Measurements from ENCODE around the gene LINGO4.
"Not testable (repeated sequence)": the region's sequence is repeated elsewhere in the genome, so short reads cannot be mapped to it uniquely, and the experiment has no call there.

DNA sequence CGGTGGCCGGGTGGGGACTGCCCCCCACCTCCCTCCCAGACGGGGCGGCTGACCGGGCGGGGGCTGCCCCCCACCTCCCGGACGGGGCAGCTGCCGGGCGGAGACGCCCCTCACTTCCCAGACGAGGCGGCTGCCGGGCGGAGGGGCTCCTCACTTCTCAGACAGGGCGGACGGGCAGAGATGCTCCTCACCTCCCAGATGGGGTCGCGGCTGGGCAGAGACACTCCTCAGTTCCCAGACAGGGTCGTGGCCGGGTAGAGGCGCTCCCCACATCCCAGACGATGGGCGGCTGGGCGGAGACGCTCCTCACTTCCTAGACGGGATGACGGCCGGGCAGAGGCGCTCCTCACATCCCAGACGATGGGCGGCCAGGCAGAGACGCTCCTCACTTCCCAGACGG is 35.9 kb downstream of the LINGO4 start:
- TF ChIP-seq, protein P1, sequence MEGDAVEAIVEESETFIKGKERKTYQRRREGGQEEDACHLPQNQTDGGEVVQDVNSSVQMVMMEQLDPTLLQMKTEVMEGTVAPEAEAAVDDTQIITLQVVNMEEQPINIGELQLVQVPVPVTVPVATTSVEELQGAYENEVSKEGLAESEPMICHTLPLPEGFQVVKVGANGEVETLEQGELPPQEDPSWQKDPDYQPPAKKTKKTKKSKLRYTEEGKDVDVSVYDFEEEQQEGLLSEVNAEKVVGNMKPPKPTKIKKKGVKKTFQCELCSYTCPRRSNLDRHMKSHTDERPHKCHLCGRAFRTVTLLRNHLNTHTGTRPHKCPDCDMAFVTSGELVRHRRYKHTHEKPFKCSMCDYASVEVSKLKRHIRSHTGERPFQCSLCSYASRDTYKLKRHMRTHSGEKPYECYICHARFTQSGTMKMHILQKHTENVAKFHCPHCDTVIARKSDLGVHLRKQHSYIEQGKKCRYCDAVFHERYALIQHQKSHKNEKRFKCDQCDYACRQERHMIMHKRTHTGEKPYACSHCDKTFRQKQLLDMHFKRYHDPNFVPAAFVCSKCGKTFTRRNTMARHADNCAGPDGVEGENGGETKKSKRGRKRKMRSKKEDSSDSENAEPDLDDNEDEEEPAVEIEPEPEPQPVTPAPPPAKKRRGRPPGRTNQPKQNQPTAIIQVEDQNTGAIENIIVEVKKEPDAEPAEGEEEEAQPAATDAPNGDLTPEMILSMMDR (IDR thresholded peaks at IDR 0.05): not testable (repeated sequence)
- not testable (repeated sequence) for TF ChIP-seq ZNF317 (CRISPR knock-in tag; IDR thresholded peaks at IDR 0.05; ENCODE audit: borderline replicate concordance, low read depth); FOXJ3 (CRISPR knock-in tag; IDR thresholded peaks at IDR 0.05; ENCODE audit: borderline replicate concordance); CREB1 (CRISPR knock-in tag; IDR thresholded peaks at IDR 0.05); ESRRA (CRISPR knock-in tag; IDR thresholded peaks at IDR 0.05; ENCODE audit: borderline replicate concordance); ZNF263 (CRISPR knock-in tag; IDR thresholded peaks at IDR 0.05; ENCODE audit: low read depth); CREM (CRISPR knock-in tag; IDR thresholded peaks at IDR 0.05); ZNF416 (CRISPR knock-in tag; IDR thresholded peaks at IDR 0.05)
- TF ChIP-seq, protein P2, sequence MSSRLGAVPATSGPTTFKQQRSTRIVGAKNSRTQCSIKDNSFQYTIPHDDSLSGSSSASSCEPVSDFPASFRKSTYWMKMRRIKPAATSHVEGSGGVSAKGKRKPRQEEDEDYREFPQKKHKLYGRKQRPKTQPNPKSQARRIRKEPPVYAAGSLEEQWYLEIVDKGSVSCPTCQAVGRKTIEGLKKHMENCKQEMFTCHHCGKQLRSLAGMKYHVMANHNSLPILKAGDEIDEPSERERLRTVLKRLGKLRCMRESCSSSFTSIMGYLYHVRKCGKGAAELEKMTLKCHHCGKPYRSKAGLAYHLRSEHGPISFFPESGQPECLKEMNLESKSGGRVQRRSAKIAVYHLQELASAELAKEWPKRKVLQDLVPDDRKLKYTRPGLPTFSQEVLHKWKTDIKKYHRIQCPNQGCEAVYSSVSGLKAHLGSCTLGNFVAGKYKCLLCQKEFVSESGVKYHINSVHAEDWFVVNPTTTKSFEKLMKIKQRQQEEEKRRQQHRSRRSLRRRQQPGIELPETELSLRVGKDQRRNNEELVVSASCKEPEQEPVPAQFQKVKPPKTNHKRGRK (CRISPR knock-in tag; IDR thresholded peaks at IDR 0.05; ENCODE audit: borderline replicate concordance): not testable (repeated sequence)
- TF ChIP-seq, protein P3, sequence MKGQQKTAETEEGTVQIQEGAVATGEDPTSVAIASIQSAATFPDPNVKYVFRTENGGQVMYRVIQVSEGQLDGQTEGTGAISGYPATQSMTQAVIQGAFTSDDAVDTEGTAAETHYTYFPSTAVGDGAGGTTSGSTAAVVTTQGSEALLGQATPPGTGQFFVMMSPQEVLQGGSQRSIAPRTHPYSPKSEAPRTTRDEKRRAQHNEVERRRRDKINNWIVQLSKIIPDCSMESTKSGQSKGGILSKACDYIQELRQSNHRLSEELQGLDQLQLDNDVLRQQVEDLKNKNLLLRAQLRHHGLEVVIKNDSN (CRISPR knock-in tag; IDR thresholded peaks at IDR 0.05): not testable (repeated sequence)
- TF ChIP-seq, protein P4, sequence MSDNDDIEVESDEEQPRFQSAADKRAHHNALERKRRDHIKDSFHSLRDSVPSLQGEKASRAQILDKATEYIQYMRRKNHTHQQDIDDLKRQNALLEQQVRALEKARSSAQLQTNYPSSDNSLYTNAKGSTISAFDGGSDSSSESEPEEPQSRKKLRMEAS (CRISPR knock-in tag; IDR thresholded peaks at IDR 0.05): not testable (repeated sequence)
